NCI-H2107 treated with DMSO at 0.1 percent for 48 hours (cell line): ENCODE measurements around the gene CDX1.

ENCODE experiments used
- DNase-seq: peaks from one replicate; lab custom pipeline; 2025; ENCODE audit not compliant: unreplicated experiment; lab: John Stamatoyannopoulos, UW

Gene CDX1

DNA sequence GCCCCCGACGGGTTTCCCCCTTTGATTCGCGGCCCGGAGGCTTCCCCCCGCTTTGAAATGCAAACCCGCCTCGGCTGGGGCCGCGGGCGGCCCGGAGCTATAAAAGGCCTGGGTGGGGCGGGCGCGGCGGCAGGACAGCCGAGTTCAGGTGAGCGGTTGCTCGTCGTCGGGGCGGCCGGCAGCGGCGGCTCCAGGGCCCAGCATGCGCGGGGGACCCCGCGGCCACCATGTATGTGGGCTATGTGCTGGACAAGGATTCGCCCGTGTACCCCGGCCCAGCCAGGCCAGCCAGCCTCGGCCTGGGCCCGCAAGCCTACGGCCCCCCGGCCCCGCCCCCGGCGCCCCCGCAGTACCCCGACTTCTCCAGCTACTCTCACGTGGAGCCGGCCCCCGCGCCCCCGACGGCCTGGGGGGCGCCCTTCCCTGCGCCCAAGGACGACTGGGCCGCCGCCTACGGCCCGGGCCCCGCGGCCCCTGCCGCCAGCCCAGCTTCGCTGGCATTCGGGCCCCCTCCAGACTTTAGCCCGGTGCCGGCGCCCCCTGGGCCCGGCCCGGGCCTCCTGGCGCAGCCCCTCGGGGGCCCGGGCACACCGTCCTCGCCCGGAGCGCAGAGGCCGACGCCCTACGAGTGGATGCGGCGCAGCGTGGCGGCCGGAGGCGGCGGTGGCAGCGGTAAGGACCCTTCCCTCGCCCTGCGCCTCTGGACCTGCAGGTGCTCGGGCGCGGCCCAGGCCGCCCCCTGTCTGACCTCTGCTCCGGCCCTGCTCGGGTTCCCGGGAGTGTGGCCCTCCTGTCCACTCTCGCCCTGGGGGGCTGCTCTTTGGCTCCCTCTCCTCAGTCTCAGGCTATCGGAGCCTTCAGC is at the start of gene CDX1:
Gene CDX1, plus strand, starts transcription at position 129 of the 862 bp plus-strand sequence. Its CDS starts 99 bp downstream, at position 228.
- no peak for DNase-seq

DNA sequence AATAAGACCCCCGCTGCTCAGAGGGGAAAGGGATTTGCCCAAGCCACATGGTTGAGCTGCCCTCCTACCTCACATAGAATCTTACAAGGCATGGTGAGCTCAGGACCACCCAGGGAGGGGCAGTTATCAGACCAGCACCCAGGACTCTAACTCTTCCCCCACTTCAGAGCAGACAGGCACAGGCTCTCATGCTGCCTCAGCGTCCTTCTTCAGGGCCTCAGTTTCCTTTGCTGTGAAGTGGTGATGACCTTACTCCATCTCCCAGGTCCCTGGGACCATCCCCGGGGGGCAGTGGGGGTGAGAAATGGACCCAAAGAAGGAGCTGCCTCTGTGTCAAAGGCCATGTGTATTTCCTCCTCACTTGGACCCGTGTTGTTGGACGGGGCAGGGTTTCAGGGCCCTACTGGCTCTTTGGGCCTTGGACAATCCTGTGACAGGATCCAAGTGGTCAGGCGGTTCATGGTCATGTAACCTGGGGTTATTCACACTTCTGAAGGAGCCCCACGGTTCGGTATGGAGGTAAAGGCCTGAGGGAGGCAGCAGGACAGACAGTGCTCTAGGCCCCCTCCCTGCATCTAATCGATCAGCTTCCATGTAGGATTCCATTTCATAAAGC is 48.5 kb upstream of the CDX1 start:
- no peak for DNase-seq

DNA sequence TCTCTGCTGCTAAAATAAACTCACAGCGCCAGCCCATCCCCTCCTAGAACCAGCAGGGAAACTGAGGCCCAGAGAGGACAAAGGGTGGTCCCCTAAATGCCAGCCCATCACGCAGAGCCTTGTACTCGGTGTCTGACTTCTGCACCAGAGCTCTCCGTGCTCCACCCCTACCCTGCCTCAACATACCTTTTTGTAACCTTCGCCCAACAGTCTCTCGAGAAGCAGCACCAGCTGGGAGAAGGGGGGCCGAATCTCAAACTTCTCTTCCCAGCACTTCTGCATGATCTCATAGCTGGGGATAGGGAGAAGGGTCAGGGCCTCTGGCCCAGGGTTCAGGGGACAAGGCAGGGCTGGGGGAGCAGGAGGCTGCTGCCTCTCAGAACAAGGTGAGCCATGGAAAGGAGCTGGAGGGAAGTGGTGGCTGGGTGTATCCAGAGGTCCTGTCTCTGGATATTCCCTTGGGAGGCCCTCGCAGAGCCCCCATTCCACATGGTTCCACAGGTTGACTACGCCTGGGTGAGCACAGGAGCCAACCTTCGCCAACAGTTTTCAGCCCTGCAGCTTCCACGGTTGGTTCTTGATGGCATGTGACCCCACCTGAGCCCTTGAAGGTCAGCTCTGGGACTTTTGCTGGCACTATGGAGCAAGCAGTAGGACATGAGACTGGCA is 47.9 kb upstream of the CDX1 start:
- DNase-seq, result no peak

DNA sequence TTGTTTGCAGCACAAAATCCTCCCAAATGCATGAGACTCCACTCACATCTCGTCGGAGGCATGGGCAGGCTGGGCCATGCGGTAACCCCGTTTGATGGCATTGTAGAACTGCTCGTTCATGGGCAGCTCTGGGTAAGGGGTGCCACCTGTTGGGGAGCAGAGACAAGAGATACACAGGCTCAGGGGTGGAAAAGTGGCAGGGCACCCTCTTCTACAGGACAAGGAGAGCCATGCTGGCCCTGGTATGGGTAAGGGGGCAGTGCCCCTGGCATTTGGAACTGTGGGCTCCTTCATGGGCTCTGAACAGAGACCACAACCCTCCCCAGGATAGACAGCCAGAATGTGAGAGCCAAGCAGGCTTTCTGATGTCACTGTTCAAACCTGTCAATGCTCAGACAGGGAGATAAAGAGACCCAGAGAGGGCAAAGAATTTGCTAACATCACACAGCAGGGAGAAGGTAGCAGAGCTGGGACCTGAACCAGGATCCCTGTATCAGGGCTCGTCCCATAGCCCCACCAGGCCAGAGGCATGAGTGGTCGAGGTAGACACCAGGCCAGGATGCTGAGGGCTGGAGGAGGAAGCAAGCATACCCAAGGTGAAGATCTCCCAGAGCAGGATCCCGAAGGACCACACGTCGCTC is 47.0 kb upstream of the CDX1 start:
- no peak for DNase-seq

DNA sequence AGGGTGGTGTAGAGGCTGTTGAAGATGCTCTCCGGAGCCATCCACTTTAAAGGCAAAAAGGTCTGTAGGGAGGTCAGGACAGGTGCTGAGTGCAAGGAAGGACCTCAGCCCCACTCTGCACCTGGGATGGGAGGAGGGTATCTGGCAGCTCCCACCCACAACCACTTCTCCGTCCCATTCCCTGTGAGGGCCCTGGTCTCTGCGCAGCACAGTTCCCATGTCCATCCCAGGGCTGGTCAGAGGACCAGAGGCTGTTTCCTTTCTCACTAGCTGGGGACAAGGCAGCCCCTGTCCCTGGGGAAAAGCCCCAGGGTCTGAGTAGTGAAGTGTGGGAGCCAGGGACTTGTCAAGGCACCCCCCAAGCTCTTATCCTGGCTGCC is 46.5 kb upstream of the CDX1 start:
- DNase-seq, result no peak

DNA sequence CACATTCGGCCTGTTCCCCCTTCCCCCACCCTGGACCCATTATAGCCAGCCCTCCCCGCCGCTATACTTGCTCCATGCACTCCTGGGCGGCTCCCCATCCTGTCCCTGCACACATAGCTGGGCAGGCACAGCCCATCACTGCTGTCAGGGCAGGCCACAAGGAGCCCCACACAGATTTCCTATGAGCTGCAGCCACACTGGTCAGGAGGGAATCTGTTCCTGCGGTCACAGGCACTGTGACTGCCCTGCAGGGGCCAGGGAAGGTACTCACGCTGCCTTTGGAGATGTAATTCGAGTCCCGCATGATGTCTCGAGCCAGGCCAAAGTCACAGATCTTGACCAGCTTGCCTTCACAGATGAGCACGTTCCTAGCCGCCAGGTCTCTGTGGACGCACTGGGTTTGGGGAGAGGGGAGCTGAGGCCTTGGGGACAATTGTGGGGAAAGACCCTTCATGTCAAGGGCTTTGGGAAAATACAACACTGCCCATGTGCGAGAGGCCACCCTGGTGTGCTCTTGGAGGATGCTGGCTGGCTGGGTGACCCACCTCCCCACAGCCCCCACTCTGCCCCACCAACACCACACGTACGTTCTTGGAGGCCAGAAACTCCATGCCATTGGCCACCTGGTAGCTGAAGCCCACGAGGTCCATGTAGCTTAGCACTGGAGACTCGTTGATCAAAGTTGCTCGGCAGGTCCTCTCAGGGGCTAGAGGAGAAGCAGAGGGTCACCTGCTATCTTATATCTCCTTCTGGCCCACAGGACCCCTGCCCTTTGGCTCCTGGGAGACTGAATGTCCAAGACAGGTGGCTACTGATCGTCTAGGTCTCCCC is 45.7 kb upstream of the CDX1 start:
- DNase-seq, result no peak

DNA sequence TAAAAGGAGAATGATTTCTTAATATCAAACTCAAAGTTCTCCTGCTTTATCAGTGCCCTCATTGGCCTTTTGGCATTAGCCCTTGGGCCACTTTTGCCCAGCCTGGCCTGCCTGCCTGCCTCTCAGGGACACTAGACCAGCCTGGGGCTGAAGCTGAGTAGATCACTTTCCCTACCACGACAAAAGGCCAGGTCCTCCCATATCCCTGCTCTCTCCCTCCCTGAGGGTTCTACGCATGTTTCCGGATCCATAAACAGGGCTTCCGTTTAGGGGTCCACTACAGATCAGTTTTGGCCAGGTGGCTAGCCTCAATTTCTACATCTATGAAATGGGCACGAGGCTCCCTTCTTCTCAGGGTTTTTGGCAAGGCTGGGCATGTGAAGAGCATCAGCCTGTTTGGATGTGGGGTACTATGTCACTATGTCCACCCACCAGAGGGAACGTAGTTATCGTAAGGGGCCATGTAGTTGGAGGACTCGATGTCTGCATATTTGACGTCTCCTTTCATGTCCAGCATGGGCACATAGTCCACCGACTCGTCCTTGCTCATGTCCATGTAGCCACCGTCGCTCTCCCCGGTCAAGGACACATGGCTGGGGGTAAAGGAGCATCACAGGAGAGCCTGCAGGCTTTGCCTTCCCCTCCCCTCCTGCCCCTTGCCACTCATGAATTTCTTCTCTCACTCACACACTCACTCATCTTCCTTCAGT is 45.0 kb upstream of the CDX1 start:
- no peak for DNase-seq

DNA sequence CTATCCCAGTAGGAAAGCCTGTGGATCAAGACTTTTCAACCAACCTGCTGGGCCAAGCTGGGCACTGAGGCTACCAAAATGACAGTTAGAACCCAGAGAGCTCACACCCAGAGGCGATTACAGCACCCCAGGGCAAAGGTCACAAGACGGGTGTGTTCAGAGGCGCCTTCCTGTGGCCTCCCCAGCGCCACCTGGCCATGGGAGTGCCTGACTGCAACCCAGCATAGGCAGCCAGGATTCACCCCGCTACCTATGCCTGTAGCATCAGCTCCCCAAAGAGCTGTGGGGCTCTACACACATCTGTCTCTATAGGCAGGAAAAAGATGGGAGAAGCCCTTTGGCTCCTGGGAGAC is 44.4 kb upstream of the CDX1 start:
- DNase-seq, result no peak

DNA sequence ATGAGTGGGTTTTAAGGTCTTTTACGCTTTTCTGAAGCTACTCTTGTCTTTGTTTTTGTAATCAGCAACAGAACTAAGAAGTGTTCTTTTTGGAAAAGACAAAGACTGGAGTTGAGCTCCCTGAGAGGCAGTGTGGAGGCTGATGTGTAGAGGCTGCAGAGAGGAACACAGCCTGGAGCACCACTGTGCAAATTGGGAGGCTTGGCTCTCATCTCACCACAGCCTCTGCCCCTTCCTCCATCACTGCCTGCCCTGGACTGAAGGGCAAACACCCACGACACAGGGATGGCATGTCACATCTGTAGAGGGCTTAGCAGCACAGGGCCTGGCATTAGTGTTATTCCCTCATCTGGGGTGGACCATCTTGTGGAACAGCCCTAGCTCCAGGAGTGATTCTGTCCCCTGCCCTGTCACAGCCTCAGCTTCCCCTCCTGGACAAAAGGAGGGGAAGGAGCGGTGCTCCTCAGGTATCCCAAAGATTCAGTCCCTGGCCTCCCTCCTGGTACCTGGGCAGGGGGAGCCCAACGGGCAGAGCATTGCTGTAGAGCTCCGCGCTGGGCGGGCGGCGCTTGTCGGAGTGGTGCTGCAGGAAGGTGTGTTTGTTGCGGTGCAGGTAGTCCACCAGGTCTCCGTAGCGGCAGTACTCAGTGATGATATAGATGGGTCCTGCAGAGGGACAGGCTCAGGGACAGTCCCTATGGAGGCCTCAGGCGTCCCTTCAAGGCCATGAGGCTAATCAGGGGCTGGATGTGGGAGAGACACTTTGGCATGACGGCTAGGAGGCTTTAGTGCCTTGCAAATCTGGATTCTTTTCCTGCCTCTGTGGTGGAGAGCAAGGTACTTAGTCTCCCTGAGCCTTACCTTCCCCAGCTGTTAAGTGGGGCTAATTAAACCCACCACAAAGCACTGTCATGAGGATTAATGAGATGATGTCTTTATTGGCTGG is 43.8 kb upstream of the CDX1 start:
- DNase-seq, result no peak

DNA sequence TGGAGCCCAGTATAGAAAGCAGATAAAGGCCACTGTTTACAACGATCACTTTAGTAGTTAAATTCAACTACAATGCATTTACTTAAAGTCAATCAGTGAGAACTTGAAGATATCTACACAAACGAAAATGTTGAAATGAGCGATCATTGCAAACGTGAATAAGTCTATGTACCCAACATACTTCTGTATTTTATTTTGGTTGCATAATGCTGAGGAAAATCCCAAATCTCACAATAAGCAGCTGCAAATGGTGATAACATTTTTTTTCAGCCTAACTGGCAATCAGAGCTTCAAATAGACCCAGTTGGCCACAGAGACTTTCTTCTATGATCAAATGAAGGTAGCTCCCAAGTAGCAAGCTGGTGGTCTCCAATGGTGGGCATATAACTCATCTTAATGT is 43.0 kb upstream of the CDX1 start:
- no peak for DNase-seq

DNA sequence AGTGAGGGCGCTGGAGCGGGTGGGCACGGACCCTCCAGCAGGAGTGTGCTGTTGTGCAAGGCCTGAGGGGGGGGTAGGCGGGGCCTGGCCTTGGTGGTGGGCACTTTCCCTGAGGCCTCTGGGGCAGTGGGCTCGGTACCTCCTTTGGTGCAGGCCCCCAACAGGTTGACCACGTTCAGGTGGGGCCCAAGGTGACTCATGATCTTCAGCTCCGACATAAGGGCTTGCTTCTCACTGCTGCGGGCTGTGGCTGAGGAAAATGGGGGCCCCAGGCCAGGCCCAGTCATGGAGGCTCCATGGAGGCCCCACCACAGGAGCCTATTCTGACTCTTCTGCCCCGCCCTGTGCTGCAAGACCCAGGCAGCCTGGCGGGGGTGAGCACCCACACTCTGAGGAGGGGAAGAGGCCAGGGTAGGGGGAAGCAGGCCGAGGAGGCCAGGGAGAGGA is 42.4 kb upstream of the CDX1 start:
- DNase-seq, result no peak

DNA sequence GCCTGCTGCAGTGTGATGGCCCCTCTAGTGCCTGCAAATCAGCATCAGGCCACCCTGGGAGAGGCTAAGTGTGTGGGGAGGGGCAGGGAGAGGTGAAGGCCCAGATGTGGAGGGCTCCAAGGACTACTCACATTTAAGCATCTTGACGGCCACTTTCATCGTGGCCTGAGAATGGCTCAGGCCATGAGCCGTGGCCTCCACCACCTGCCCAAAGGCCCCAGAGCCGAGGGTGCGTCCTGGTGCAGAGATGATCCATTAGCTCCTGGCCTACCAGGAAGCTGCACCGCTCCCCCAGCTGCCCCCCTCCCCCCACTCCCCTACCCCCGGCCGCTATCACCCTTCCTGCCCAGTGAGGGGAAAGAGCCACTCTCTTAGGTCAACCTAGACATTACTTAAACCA is 42.0 kb upstream of the CDX1 start:
- DNase-seq, result no peak

DNA sequence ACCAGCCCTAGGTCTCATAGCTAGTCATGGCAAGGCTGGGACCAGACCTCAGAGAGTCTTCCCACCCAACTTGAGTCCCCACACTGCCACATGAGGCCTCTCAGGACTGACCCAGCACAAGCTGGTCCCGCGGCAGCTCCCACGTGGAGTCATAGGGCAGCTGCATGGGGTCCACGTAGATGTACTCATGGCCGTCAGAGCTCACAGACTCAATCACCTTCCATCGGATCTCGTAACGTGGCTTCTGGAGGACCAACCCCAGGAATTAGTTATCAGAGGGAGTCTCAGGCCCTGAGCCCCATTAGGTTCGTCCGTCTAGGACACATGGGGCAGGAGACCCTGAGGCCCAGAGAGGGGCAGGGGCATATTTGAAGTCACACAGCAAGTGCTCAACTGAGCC is 41.2 kb upstream of the CDX1 start:
- DNase-seq, result no peak

DNA sequence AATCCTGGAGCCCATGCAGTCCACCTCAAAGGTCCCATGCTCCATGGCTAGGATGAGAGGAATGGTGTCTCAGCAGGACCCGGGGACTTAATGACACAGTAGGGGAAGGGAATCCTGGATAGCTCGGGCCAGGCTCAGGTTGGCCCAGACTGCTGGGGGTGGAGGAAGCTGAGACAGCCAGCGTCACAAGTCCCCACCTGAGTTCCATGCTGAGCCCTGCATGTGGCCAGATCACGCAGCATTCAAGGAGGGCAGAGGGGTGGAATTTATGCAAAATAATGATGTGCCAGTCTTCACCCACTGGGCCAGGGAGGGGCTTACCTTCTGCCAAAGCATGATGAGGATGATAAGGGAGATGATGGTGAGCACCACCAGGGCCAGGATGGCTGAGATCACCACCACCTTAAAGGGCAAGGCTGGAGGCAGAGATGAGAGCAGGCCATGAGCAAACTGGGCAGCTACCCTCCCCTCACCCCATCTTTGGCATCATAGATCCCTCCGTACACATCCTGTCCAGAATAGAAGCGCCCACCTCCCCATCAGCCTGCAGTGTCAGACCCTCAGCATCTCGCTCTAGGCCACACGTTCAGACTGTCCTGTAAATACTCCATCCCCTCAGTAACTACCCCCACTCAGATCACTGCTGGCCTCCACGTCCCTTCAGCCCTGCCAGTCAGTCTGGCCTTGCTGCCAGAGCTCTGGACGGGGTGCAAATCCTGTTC is 40.2 kb upstream of the CDX1 start:
- no peak for DNase-seq

DNA sequence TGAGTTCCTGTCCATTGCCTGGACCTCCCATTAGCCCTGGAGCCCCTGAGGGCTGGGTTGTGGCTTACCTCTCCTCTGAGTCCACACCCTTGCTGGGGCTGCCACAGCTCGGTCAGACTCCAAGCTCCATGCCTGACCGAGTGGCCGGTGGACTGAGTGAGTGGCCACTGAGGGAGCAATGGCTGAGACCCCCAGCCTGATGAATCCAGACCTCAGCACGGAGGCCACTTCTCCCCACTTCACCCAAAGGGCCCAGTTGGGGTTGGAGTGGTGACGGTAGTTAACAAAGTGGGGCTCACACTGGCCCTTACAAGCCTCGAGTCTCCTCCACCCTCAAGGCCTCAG is 39.7 kb upstream of the CDX1 start:
- DNase-seq, result no peak

DNA sequence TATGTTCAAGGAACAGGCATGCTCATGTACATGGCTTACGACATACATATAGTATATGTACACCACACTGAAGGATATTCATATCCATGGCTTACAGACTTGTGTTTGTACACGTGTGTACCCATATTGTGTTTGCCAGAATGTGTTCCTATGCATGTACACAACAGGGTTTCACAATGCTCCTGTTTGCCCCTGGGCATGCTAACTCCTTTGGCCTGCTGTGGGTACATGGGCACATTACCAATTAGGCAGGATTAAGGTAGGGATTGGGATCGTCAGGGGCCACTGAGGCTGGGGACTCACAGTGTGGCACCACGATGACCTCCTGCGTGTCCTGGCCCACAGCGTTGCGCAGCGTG is 37.1 kb upstream of the CDX1 start:
- DNase-seq, result no peak

DNA sequence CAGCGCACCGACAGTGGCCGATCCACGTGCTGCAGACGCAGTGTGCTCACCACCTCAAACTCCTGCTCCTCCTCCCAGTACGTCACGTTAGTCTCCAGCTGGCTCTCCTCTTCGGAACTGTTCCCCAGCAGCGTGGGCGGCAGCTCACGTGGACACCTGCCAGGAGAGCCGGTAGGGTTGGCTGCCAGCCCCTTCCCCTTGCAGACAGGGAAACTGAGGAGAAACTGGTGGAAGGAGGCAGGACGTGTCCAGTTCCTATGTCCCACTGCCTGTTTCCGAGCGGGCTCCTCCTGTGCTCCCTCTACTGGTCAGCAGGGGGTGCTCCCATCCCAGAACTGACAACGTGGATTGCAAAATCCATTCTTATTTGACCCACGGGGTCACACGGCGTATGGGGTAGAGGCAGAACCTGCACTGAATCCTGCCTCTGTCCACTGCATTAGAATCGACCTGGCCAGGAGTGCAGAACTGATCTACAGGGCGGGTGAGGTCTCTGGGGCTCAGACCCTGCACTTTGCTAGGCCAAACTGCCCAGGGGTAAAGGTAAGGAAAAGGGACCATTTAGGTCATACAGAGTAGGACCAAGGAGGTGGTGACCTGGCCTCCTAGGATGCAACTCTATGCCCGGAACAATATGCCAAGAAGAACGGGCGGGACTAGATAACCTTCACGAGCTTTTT is 36.6 kb upstream of the CDX1 start:
- peak; percentile 16 for DNase-seq

DNA sequence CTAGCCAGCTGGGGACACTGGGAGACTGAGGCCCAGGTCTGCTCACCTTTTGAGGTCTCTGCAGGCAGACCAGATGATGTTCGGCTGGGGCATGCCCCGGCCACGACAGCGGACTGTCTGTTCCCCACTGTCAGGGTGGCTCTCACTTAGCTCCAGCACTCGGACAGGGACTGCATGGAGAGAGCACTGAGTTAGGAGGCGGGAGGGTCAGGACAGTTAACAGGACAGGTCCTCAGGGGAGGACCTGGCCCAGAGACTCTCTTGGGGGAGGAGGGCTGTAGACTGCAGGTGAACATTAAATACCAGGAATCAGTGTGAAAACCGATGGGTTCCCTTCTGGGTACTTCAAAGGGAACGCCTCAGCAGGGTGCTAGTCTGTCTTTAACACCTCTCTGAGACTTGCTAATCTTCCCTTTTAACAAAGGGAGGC is 36.1 kb upstream of the CDX1 start:
- no peak for DNase-seq
